ENCODE results near the gene LIMS1.
"Not testable (repeated sequence)": the region's sequence is repeated elsewhere in the genome, so short reads cannot be mapped to it uniquely, and the experiment has no call there.

LIMS1 gene, protein sequence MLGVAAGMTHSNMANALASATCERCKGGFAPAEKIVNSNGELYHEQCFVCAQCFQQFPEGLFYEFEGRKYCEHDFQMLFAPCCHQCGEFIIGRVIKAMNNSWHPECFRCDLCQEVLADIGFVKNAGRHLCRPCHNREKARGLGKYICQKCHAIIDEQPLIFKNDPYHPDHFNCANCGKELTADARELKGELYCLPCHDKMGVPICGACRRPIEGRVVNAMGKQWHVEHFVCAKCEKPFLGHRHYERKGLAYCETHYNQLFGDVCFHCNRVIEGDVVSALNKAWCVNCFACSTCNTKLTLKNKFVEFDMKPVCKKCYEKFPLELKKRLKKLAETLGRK

DNA sequence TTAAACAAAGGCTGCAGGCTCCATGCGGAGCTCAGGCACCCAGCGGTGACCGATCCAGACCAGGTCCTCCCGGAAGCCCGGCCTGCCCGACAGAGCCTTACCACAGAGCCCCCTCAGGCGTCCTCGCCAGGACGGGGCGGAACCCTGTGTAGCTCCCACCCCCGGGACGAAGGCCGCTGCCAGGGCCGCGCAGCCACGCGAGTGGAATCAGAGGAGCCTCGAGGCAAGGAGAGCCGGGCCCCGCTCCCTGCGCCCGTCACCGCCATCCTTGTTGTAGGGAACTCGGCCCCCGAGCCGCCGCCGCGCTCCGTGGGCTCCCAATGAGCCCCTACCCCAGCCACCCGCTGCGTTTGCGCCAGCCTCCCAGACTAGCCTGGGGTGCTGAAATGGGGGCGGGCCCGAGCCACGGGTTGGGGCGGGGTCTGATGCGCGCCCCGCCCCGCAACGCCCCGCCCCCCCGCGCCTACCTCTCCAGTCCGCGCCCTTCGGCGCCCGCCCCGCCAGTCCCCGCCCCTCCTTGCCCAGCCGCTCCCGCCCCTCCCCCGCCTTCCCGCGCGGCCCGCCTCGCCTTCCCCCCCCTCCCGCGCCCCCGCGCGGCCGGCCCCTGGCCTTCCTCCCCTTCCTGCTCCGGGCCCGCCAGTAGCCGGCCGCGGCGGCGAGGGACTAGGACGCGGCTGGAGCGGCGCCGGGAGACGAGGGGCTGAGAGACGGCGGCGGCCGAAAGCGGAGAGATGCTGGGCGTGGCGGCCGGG, at the start of gene LIMS1:
Gene LIMS1 (plus strand): TSS at position 639 of the 752 bp plus-strand sequence. CDS start 93 bp downstream, at position 732.
- peaks cover 8% of the 10 kb centered on the region for H3K36me3 Mint-ChIP-seq (ENCODE audit: insufficient read depth)
- peak within 1 kb of the TSS; percentile 91 for H3K4me3 Mint-ChIP-seq
- peak within 1 kb of the TSS; percentile 74 for H3K27ac Mint-ChIP-seq (ENCODE audit: low read depth)
- H3K27me3 Mint-ChIP-seq, result no peaks in the 10 kb centered on the region
- DNase-seq (ENCODE audit: low spot score in 2 of 2) (peak; percentile 59 to 62), ATAC-seq (replicated peaks; ENCODE audit: extremely low read depth, poor library complexity, severe bottlenecking) (peak; percentile 93)
- H3K9me3 Mint-ChIP-seq, result no peaks in the 10 kb centered on the region
- H3K4me1 Mint-ChIP-seq, result peaks cover 42% of the 10 kb centered on the region

DNA sequence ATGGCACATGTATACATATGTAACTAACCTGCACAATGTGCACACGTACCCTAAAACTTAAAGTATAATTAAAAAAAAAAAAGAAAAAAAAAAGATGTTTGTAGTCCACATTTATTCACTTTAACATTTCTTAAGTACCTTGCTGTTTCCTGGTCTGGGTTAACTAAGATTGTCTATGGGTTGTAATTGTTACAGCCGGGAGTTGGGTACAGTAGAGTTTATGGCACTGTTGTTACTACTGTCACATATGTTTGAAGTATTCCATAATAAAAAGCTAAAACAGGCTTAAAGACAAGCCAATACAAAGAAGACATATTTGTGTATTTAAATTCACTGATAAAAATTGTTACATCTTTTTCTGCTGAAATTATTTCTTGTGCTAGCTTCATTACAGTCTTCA, 49.0 kb upstream of the LIMS1 start:
- DNase-seq (ENCODE audit: low spot score in 2 of 2), result no peak
- peaks cover 68% of the 10 kb centered on the region for H3K36me3 Mint-ChIP-seq (ENCODE audit: insufficient read depth)
- H3K4me3 Mint-ChIP-seq, result no peak overlapping the region
- peaks cover 5% of the 10 kb centered on the region for H3K4me1 Mint-ChIP-seq
- no peak overlapping the region for H3K27ac Mint-ChIP-seq (ENCODE audit: low read depth)
- H3K27me3 Mint-ChIP-seq, result no peaks in the 10 kb centered on the region
- ATAC-seq (replicated peaks; ENCODE audit: extremely low read depth, poor library complexity, severe bottlenecking), result no peak
- H3K9me3 Mint-ChIP-seq, result no peaks in the 10 kb centered on the region

- H3K4me3 Mint-ChIP-seq, result no peak overlapping the region
- no peaks in the 10 kb centered on the region for H3K9me3 Mint-ChIP-seq
- no peaks in the 10 kb centered on the region for H3K27me3 Mint-ChIP-seq
- no peak for DNase-seq (ENCODE audit: low spot score in 2 of 2)
- no peak for ATAC-seq (replicated peaks; ENCODE audit: extremely low read depth, poor library complexity, severe bottlenecking)
- no peaks in the 10 kb centered on the region for H3K4me1 Mint-ChIP-seq
- no peak overlapping the region for H3K27ac Mint-ChIP-seq (ENCODE audit: low read depth)
- peaks cover 67% of the 10 kb centered on the region for H3K36me3 Mint-ChIP-seq (ENCODE audit: insufficient read depth)
Measured at GRCh38 chr2:108490506-108491122, 43.7 kb upstream of the LIMS1 start.

DNA sequence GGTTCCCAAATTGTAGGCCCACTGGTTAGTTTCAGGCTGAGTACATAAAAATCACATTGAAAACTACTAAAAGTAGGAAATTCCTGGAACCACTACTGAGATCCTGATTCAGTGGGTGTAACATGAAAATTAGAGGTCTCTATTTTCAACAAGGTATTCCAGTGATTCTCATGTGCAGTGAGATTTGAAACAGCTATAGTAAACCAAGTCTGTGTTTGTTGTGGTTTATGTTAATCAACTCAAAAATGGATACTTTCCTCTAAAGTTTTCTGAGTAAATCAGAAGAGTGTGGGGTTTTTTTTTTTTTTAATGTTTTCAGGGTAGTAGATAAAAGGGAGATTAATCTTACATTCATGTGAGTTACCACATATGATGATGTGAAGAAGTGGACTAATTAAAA, 42.4 kb upstream of the LIMS1 start:
- H3K36me3 Mint-ChIP-seq (ENCODE audit: insufficient read depth), result peaks cover 65% of the 10 kb centered on the region
- no peaks in the 10 kb centered on the region for H3K9me3 Mint-ChIP-seq
- H3K27me3 Mint-ChIP-seq, result no peaks in the 10 kb centered on the region
- no peak overlapping the region for H3K4me3 Mint-ChIP-seq
- DNase-seq (ENCODE audit: low spot score in 2 of 2) (no peak), ATAC-seq (replicated peaks; ENCODE audit: extremely low read depth, poor library complexity, severe bottlenecking) (no peak)
- H3K4me1 Mint-ChIP-seq, result no peaks in the 10 kb centered on the region
- no peak overlapping the region for H3K27ac Mint-ChIP-seq (ENCODE audit: low read depth)

DNA sequence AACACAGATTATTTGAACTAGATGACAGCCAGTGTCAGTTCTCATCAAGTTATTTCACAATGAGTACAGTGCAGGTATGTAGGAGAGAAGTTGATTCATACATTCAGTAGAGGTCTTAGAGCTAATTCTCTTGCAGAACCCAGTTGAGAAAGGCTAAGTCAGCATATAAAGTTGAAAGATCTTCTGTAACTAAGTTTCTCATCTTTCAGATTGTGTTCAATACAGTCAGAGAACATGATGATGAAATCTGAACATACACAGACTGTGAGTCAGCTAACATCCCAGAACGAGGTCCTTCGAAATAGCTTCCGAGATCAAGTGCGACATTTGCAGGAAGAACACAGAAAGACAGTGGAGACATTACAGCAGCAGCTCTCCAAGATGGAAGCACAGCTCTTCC, 41.9 kb upstream of the LIMS1 start:
- H3K9me3 Mint-ChIP-seq, result no peaks in the 10 kb centered on the region
- ATAC-seq (replicated peaks; ENCODE audit: extremely low read depth, poor library complexity, severe bottlenecking) (no peak), DNase-seq (ENCODE audit: low spot score in 2 of 2) (no peak)
- H3K36me3 Mint-ChIP-seq (ENCODE audit: insufficient read depth), result peaks cover 68% of the 10 kb centered on the region
- H3K4me1 Mint-ChIP-seq, result no peaks in the 10 kb centered on the region
- no peaks in the 10 kb centered on the region for H3K27me3 Mint-ChIP-seq
- H3K27ac Mint-ChIP-seq (ENCODE audit: low read depth), result no peak overlapping the region
- no peak overlapping the region for H3K4me3 Mint-ChIP-seq

GRCh38 chr2:108496167-108496566, 38.1 kb upstream of the LIMS1 start:
- not testable (repeated sequence) for H3K27ac Mint-ChIP-seq (ENCODE audit: low read depth); DNase-seq (ENCODE audit: low spot score in 2 of 2); ATAC-seq (replicated peaks; ENCODE audit: extremely low read depth, poor library complexity, severe bottlenecking); H3K27me3 Mint-ChIP-seq; H3K4me1 Mint-ChIP-seq; H3K9me3 Mint-ChIP-seq; H3K4me3 Mint-ChIP-seq
- H3K36me3 Mint-ChIP-seq (ENCODE audit: insufficient read depth), result peaks cover 64% of the 10 kb centered on the region

DNA sequence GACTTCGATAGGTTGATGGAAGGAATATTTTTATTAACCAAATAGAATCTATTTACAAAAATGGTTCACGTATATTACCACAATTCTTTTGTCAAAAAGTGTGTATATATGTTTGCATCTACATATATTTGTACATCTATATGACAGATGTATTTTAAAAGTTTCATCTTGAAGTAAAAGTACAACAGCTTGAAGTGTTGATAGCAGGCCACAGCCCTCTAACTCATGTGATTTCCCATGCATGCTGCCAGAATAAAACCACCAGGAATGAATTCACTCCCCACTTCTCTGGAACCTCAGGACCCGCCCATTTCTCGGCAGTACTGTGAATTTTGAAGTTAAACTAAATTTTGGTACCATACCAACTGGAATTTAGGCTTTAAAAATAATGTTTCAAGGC, 26.6 kb upstream of the LIMS1 start:
- ATAC-seq (replicated peaks; ENCODE audit: extremely low read depth, poor library complexity, severe bottlenecking); DNase-seq (ENCODE audit: low spot score in 2 of 2): not testable (repeated sequence)

GRCh38 chr2:108512431-108512830, 21.8 kb upstream of the LIMS1 start:
- H3K4me1 Mint-ChIP-seq; H3K36me3 Mint-ChIP-seq (ENCODE audit: insufficient read depth); H3K27me3 Mint-ChIP-seq; ATAC-seq (replicated peaks; ENCODE audit: extremely low read depth, poor library complexity, severe bottlenecking); H3K27ac Mint-ChIP-seq (ENCODE audit: low read depth); H3K9me3 Mint-ChIP-seq; DNase-seq (ENCODE audit: low spot score in 2 of 2); H3K4me3 Mint-ChIP-seq: not testable (repeated sequence)

More for the DNA sequence above, 26.6 kb upstream of the LIMS1 start:
- H3K36me3 Mint-ChIP-seq (ENCODE audit: insufficient read depth), result peaks cover 31% of the 10 kb centered on the region
- H3K9me3 Mint-ChIP-seq; H3K27me3 Mint-ChIP-seq; H3K27ac Mint-ChIP-seq (ENCODE audit: low read depth); H3K4me3 Mint-ChIP-seq; H3K4me1 Mint-ChIP-seq: not testable (repeated sequence)

GRCh38 chr2:108514478-108514877, 19.8 kb upstream of the LIMS1 start:
- not testable (repeated sequence) for H3K27ac Mint-ChIP-seq (ENCODE audit: low read depth); H3K36me3 Mint-ChIP-seq (ENCODE audit: insufficient read depth); H3K27me3 Mint-ChIP-seq; DNase-seq (ENCODE audit: low spot score in 2 of 2); H3K4me1 Mint-ChIP-seq; ATAC-seq (replicated peaks; ENCODE audit: extremely low read depth, poor library complexity, severe bottlenecking); H3K9me3 Mint-ChIP-seq; H3K4me3 Mint-ChIP-seq

GRCh38 chr2:108524688-108525087, 9.6 kb upstream of the LIMS1 start:
- not testable (repeated sequence) for DNase-seq (ENCODE audit: low spot score in 2 of 2); ATAC-seq (replicated peaks; ENCODE audit: extremely low read depth, poor library complexity, severe bottlenecking); H3K36me3 Mint-ChIP-seq (ENCODE audit: insufficient read depth); H3K27ac Mint-ChIP-seq (ENCODE audit: low read depth); H3K4me1 Mint-ChIP-seq; H3K9me3 Mint-ChIP-seq; H3K4me3 Mint-ChIP-seq; H3K27me3 Mint-ChIP-seq

- not testable (repeated sequence) for H3K9me3 Mint-ChIP-seq; ATAC-seq (replicated peaks; ENCODE audit: extremely low read depth, poor library complexity, severe bottlenecking); H3K36me3 Mint-ChIP-seq (ENCODE audit: insufficient read depth); DNase-seq (ENCODE audit: low spot score in 2 of 2); H3K4me3 Mint-ChIP-seq; H3K27me3 Mint-ChIP-seq; H3K4me1 Mint-ChIP-seq
- H3K27ac Mint-ChIP-seq (ENCODE audit: low read depth), result peak overlapping the region; percentile 35
Measured at GRCh38 chr2:108525258-108525657, 9.0 kb upstream of the LIMS1 start.

DNA sequence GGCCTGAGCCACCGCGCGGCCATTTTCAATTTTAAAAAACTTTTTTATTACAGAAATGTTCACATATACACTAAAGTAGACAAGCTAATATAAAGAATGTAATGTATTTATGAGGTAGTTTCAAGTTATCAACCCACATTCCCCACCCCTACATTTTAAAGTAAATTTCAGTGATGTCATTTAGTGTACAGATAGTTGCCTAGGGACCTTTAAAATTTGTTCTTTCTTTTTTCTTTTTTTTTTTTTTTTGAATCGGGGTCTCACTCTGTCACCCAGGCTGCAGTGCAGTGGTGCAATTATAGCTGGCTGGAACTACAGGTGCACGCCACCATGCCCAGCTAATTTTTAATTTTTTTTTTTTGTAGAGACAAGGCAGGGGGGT, 2.6 kb upstream of the LIMS1 start:
- Mint-ChIP-seq H3K27ac (ENCODE audit: low read depth) (peak overlapping the region; percentile 83), H3K36me3 (ENCODE audit: insufficient read depth) (peaks cover 8% of the 10 kb centered on the region), H3K27me3 (no peaks in the 10 kb centered on the region), H3K9me3 (no peaks in the 10 kb centered on the region), H3K4me1 (peaks cover 32% of the 10 kb centered on the region), H3K4me3 (no peak overlapping the region)
- DNase-seq (ENCODE audit: low spot score in 2 of 2) (no peak), ATAC-seq (replicated peaks; ENCODE audit: extremely low read depth, poor library complexity, severe bottlenecking) (no peak)

Data from central memory CD8-positive, alpha-beta T cell (primary cell).